ENCODE data around the gene GYPB.
"Not testable (repeated sequence)": the region's sequence is repeated elsewhere in the genome, so short reads cannot be mapped to it uniquely, and the experiment has no call there.

DNA sequence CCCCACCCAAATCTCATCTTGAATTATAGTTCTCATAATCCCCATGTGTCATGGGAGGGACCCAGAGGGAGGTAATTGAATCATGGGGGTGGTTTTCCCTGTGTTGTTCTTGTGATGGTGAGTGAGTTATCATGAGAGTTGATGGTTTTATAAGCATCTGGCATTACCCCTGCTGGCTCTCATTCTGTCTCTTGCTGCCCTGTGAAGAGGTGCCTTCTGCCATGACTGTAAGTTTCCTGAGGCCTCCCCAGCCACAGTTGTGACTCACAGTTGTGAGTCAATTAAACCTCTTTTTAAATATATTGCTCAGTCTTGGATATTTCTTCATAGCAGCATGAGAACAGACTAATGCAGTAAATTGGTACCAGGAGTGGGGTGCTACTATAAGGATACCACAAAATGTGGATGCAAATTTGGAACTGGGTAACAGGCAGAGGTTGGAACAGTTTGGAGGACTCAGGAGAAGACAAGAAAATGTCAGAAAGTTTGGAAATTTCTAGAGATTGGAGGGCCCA, 67.7 kb downstream of the GYPB start:
- TF ChIP-seq, protein P1, sequence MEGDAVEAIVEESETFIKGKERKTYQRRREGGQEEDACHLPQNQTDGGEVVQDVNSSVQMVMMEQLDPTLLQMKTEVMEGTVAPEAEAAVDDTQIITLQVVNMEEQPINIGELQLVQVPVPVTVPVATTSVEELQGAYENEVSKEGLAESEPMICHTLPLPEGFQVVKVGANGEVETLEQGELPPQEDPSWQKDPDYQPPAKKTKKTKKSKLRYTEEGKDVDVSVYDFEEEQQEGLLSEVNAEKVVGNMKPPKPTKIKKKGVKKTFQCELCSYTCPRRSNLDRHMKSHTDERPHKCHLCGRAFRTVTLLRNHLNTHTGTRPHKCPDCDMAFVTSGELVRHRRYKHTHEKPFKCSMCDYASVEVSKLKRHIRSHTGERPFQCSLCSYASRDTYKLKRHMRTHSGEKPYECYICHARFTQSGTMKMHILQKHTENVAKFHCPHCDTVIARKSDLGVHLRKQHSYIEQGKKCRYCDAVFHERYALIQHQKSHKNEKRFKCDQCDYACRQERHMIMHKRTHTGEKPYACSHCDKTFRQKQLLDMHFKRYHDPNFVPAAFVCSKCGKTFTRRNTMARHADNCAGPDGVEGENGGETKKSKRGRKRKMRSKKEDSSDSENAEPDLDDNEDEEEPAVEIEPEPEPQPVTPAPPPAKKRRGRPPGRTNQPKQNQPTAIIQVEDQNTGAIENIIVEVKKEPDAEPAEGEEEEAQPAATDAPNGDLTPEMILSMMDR (IDR thresholded peaks at IDR 0.05) = not testable (repeated sequence)
- not testable (repeated sequence) for TF ChIP-seq ZFX (IDR thresholded peaks at IDR 0.05; ENCODE audit: borderline replicate concordance)

All from 22Rv1 (cell line).